ENCODE measurements around the gene ANXA2. TPM values are rescaled to one million over a fixed set of nuclear protein-coding genes. Genes with fewer than 3 reads are reported as not detected.

Gene ANXA2
- total and polyA plus RNA-seq, 2 donors from 2014 or later, result 383 to 867 TPM

DNA sequence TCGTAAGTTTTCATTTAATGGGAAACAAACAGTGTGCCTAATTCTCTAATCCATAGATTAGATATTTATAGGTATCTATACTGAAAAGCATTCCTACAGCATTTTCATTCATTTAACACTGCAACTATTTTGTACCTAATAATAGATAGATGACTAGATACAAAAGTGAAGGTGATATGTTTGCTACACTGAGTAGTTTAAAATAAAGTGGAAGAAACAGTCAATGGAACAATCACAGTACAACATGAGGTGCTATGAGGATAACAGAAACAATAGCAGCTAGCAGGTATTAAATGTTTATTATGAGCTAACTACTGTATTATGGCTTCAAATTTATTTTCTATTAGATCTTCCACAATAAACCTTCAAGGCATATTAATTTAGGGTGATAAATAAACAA lies 31.1 kb upstream of the ANXA2 start:
- H3K36me3 ChIP-seq (ENCODE audit: control insufficient read depth in 2 of 3, insufficient read depth in 3 of 3, low read length in 3 of 3), result peaks cover 0 to 6% (median 0%) of the 10 kb centered on the region in 3 donors
- H3K27me3 ChIP-seq (ENCODE audit: control insufficient read depth, insufficient read depth, low read length), result no peaks in the 10 kb centered on the region
- H3K9ac ChIP-seq (ENCODE audit: low read length in 3 of 3), result no peak overlapping the region
- DNase-seq (no peak), FAIRE-seq (no peak)
- TF ChIP-seq, protein P1, sequence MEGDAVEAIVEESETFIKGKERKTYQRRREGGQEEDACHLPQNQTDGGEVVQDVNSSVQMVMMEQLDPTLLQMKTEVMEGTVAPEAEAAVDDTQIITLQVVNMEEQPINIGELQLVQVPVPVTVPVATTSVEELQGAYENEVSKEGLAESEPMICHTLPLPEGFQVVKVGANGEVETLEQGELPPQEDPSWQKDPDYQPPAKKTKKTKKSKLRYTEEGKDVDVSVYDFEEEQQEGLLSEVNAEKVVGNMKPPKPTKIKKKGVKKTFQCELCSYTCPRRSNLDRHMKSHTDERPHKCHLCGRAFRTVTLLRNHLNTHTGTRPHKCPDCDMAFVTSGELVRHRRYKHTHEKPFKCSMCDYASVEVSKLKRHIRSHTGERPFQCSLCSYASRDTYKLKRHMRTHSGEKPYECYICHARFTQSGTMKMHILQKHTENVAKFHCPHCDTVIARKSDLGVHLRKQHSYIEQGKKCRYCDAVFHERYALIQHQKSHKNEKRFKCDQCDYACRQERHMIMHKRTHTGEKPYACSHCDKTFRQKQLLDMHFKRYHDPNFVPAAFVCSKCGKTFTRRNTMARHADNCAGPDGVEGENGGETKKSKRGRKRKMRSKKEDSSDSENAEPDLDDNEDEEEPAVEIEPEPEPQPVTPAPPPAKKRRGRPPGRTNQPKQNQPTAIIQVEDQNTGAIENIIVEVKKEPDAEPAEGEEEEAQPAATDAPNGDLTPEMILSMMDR (IDR thresholded peaks at IDR 0.05; ENCODE audit: borderline replicate concordance, extremely low read depth, insufficient read depth), result no peak
- H3K27ac ChIP-seq (ENCODE audit: low read depth in 2 of 2, low read length in 2 of 2), result no peak overlapping the region
- H3K9me3 ChIP-seq (ENCODE audit: control insufficient read depth in 2 of 3, insufficient read depth in 1 of 3, low read length in 3 of 3), result no peaks in the 10 kb centered on the region
- no peak overlapping the region for H3K4me3 ChIP-seq (ENCODE audit: low read length in 3 of 3)
- intact Hi-C loops (cut with DNase I), result no loop called here
- H3K4me1 ChIP-seq (ENCODE audit: control insufficient read depth in 2 of 3, insufficient read depth in 2 of 3, low read depth in 1 of 3, low read length in 3 of 3), result no peaks in the 10 kb centered on the region

DNA sequence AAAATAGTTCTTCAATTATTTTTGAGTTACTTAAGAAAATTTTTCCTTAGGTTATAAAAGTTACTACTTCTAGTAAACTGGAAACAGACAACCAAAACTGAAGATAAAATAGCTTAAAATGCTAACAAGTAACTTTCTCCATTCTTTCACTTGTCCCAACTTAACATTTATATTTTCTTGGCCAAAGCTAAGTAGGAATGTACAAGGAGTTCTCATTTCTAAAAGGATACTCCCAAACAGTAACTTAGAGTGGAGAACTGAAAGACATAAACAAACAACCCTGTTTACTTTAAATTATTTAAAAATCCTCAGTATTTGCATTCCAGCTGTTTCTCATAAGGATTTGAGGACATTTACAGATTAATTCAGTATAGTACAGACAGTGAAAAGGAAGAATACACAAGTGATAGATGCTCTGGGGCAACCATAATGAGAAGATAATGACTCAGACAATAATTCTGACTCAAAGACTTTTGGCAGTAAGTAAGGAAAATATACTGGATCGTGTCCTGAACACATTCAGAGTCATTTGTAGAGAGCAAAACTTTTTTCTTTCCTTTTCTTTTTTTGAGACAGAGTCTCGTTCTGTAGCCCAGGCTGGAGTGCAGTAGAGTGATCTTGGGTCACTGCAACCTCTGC lies 29.2 kb upstream of the ANXA2 start:
- intact Hi-C loops (cut with DNase I), result no loop called here
- no peaks in the 10 kb centered on the region for H3K4me1 ChIP-seq (ENCODE audit: control insufficient read depth in 2 of 3, insufficient read depth in 2 of 3, low read depth in 1 of 3, low read length in 3 of 3)
- H3K9me3 ChIP-seq (ENCODE audit: control insufficient read depth in 2 of 3, insufficient read depth in 1 of 3, low read length in 3 of 3), result no peaks in the 10 kb centered on the region
- H3K27ac ChIP-seq (ENCODE audit: low read depth in 2 of 2, low read length in 2 of 2), result no peak overlapping the region
- TF ChIP-seq, protein P1 (IDR thresholded peaks at IDR 0.05; ENCODE audit: borderline replicate concordance, extremely low read depth, insufficient read depth), result no peak
- H3K27me3 ChIP-seq (ENCODE audit: control insufficient read depth, insufficient read depth, low read length), result no peaks in the 10 kb centered on the region
- peak in 1 of 5 donors; percentile 29 for DNase-seq
- H3K9ac ChIP-seq (ENCODE audit: low read length in 3 of 3), result no peak overlapping the region
- no peak for FAIRE-seq
- peaks cover 0 to 6% (median 0%) of the 10 kb centered on the region in 3 donors for H3K36me3 ChIP-seq (ENCODE audit: control insufficient read depth in 2 of 3, insufficient read depth in 3 of 3, low read length in 3 of 3)
- no peak overlapping the region for H3K4me3 ChIP-seq (ENCODE audit: low read length in 3 of 3)

DNA sequence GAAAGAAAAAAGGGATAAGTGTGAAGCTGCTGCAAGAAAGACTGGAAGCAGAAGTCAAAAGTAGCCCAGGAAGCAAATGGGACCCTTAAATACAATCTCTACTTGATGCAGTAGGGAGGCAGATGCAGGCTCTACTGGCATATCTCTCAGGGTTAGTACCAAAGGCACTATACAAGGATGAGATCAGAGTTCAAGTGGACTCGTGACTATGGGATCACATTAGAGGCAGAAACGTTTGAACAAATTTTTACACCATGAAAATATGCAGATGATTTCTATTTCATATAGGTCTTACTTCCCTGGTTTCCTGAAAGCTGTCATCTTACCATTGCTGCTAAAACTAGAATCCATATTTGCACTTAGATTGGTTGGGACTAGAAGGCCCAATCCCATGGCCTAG lies 27.7 kb upstream of the ANXA2 start:
- TF ChIP-seq, protein P1 (IDR thresholded peaks at IDR 0.05; ENCODE audit: borderline replicate concordance, extremely low read depth, insufficient read depth), result no peak
- intact Hi-C loops (cut with DNase I), result no loop called here
- H3K36me3 ChIP-seq (ENCODE audit: control insufficient read depth in 2 of 3, insufficient read depth in 3 of 3, low read length in 3 of 3), result peaks cover 0 to 3% (median 0%) of the 10 kb centered on the region in 3 donors
- H3K9ac ChIP-seq (ENCODE audit: low read length in 3 of 3), result no peak overlapping the region
- FAIRE-seq, result no peak
- H3K4me1 ChIP-seq (ENCODE audit: control insufficient read depth in 2 of 3, insufficient read depth in 2 of 3, low read depth in 1 of 3, low read length in 3 of 3), result no peaks in the 10 kb centered on the region
- no peak overlapping the region for H3K27ac ChIP-seq (ENCODE audit: low read depth in 2 of 2, low read length in 2 of 2)
- H3K9me3 ChIP-seq (ENCODE audit: control insufficient read depth in 2 of 3, insufficient read depth in 1 of 3, low read length in 3 of 3), result no peaks in the 10 kb centered on the region
- H3K27me3 ChIP-seq (ENCODE audit: control insufficient read depth, insufficient read depth, low read length), result no peaks in the 10 kb centered on the region
- no peak for DNase-seq
- H3K4me3 ChIP-seq (ENCODE audit: low read length in 3 of 3), result no peak overlapping the region

DNA sequence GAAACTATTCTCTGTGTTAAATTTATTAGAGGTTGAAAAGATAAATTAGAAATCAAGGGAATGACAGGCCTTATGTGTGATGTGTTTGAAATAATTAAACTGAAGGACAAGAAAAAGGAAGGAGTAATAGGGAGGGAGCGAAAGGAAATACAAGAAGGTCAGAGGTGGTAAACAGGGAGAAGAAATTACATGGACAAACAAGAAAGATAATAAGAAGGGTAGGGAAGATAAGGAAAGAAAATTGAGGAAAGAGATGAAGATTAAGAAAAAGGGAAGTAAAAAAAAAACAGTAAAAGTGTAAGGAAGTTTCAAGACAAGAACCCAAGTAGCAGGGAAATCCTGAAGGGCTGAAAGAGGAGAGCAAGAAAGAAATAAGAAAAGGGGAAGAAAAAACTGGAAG lies 26.2 kb upstream of the ANXA2 start:
- H3K27me3 ChIP-seq (ENCODE audit: control insufficient read depth, insufficient read depth, low read length), result no peaks in the 10 kb centered on the region
- H3K4me1 ChIP-seq (ENCODE audit: control insufficient read depth in 2 of 3, insufficient read depth in 2 of 3, low read depth in 1 of 3, low read length in 3 of 3), result no peaks in the 10 kb centered on the region
- no peaks in the 10 kb centered on the region for H3K9me3 ChIP-seq (ENCODE audit: control insufficient read depth in 2 of 3, insufficient read depth in 1 of 3, low read length in 3 of 3)
- no peak overlapping the region for H3K9ac ChIP-seq (ENCODE audit: low read length in 3 of 3)
- no peak overlapping the region for H3K4me3 ChIP-seq (ENCODE audit: low read length in 3 of 3)
- peaks cover 0 to 3% (median 0%) of the 10 kb centered on the region in 3 donors for H3K36me3 ChIP-seq (ENCODE audit: control insufficient read depth in 2 of 3, insufficient read depth in 3 of 3, low read length in 3 of 3)
- H3K27ac ChIP-seq (ENCODE audit: low read depth in 2 of 2, low read length in 2 of 2), result no peak overlapping the region
- no peak for FAIRE-seq
- no peak for DNase-seq
- TF ChIP-seq, protein P1 (IDR thresholded peaks at IDR 0.05; ENCODE audit: borderline replicate concordance, extremely low read depth, insufficient read depth), result no peak
- intact Hi-C loops (cut with DNase I), result no loop called here
